Mucosa of rectum (tissue), 2 donors: ENCODE results near the gene VAV2.
"Not testable (repeated sequence)": the region's sequence is repeated elsewhere in the genome, so short reads cannot be mapped to it uniquely, and the experiment has no call there.

Experiments used
- H3K27ac ChIP-seq, 2 donors: one replicate each; pipeline ENCODE4 v1.7.0; 2013; ENCODE audit warnings: inconsistent platforms in 2 of 2, low read depth in 2 of 2, low read length in 2 of 2
- H3K27me3 ChIP-seq, 2 donors: one replicate each; pipeline ENCODE4 v1.7.0; 2013; ENCODE audit warnings: low read length in 2 of 2; ENCODE audit not compliant: control insufficient read depth in 2 of 2, insufficient read depth in 2 of 2
- H3K36me3 ChIP-seq, 2 donors: one replicate each; pipeline ENCODE4 v1.7.0; 2013; ENCODE audit warnings: low read length in 2 of 2; ENCODE audit not compliant: control insufficient read depth in 2 of 2, insufficient read depth in 2 of 2
- H3K4me1 ChIP-seq, 2 donors: one replicate each; pipeline ENCODE4 v1.7.0; 2013; ENCODE audit warnings: low read length in 2 of 2, mild to moderate bottlenecking in 1 of 2; ENCODE audit not compliant: control insufficient read depth in 2 of 2, insufficient read depth in 2 of 2
- H3K4me3 ChIP-seq, 2 donors: one replicate each; pipeline ENCODE4 v1.7.0; 2013; ENCODE audit warnings: low read length in 2 of 2
- H3K9ac ChIP-seq, 2 donors: one replicate each; pipeline ENCODE4 v1.7.0; 2013; ENCODE audit warnings: low read length in 2 of 2, low read depth in 1 of 2, mild to moderate bottlenecking in 1 of 2
- H3K9me3 ChIP-seq, 2 donors: one replicate each; pipeline ENCODE4 v1.7.0; 2013; ENCODE audit warnings: low read length in 2 of 2; ENCODE audit not compliant: control insufficient read depth in 2 of 2
- donor health status: healthy.
- donor health status: Normal muscosa, but diverticular disease.

VAV2 gene

DNA sequence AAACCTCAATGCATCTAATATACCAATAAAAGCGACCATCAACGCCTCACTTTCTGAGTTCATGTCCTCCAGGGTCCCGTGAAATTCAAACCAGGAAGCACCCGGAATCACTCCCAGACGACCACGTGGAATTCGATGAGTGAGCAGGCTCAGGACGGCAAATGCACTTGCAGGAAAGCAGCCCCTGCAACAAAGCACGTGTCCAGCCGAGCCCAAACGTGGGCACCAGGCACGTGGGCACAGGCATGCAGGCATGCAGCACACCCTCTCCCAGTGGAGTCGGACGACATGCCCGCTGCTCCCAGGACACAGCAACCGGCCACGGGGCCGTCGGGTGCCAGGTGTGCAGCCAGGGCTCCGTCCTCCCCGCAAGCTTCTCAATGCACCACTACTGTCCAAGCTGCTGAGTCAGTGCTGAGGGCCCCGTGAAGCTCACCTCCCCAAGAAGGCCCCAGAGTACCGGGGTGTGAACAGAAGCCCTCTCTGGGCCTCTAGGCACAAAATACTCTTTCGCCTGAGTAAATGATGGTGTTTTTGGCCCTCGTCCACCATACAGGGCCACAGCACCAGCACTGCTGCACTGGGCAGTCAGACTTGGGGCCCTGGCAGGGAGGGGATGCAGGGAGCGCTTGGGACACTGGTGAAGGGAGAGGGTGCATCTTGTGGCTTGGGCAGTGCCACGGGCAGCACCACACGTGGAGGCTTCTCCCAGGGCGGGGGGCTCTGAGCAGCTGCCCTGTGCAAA lies 87.6 kb downstream of the VAV2 start:
- H3K4me3 ChIP-seq, result no peak overlapping the region
- no peaks in the 10 kb centered on the region for H3K9me3 ChIP-seq
- no peaks in the 10 kb centered on the region for H3K4me1 ChIP-seq
- no peak overlapping the region for H3K9ac ChIP-seq
- no peaks in the 10 kb centered on the region for H3K27me3 ChIP-seq
- H3K36me3 ChIP-seq, result no peaks in the 10 kb centered on the region
- H3K27ac ChIP-seq, result no peak overlapping the region

DNA sequence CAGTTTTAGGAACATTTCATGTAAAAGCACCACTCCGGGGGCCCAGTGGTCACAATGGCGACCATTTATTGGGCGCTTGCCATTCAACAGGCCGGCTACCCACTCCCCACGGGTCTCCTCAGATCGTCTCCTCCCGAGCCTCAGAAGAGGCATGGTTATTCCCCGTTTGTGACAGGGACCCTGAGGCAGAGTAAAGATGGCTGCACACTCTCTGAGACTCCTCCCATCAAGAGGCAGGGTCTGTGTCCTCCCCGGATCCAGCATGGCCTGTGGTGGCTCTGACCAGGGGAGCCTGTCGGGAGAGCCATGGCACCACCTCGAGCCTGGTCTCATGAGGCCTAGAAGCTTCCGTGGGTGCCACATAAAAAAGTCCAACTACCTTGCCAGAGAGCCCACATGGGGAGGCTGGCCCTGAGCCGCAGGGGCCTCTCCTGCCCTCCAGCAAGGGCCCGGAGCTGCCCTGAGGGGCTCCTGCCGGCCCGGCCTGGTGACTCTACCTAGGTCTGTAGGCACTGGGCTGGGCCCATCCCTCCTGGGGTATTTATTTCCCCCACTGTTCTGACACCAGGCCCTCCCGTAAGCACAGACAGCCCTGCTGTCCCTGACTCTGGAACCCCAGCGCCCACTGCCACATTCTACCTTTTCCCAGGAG lies 90.8 kb downstream of the VAV2 start:
- H3K9me3 ChIP-seq, result no peaks in the 10 kb centered on the region
- H3K27ac ChIP-seq, result no peak overlapping the region
- no peak overlapping the region for H3K4me3 ChIP-seq
- no peaks in the 10 kb centered on the region for H3K27me3 ChIP-seq
- H3K4me1 ChIP-seq, result no peaks in the 10 kb centered on the region
- H3K36me3 ChIP-seq, result no peaks in the 10 kb centered on the region
- no peak overlapping the region for H3K9ac ChIP-seq

DNA sequence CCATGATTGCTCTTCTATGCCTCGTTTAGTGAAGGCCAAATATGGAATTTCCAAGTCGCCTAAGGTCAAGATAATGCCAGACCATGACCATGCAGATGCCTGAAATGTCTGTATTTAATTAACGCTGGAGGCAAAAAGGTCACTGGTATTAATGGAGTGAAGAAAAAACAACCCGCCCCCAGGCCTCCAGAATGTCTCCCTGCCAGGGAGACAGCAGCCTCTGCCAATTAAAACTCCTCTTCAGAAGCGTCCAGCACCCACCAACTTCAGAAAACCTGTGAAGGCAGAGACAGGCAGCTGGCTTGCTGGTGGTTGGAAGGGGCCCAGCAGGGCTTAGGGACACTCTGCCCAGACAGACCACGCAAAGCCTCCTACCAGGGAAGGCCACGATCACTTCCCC lies 94.4 kb downstream of the VAV2 start:
- Histone ChIP-seq H3K27ac (no peak overlapping the region), H3K4me1 (peaks cover 3 to 6% of the 10 kb centered on the region in 2 donors), H3K9ac (no peak overlapping the region), H3K36me3 (peaks cover 0 to 2% of the 10 kb centered on the region in 2 donors), H3K9me3 (no peaks in the 10 kb centered on the region), H3K4me3 (no peak overlapping the region), H3K27me3 (no peaks in the 10 kb centered on the region)

DNA sequence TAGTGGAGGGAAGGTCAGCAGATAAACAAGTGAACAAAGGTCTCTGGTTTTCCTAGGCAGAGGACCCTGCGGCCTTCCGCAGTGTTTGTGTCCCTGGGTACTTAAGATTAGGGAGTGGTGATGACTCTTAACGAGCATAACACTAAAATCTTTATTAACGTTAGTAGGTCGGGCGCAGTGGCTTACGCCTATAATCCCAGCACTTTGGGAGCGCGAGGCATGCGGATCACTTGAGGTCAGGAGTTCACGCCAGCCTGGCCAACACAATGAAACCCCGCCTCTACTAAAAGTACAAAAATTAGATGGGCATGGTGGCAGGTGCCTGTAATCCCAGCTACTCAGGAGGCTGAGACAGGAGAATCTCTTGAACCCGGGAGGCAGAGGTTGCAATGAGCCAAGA lies 96.1 kb downstream of the VAV2 start:
- peaks cover 9 to 12% of the 10 kb centered on the region in 2 donors for H3K4me1 ChIP-seq
- not testable (repeated sequence) for H3K9me3 ChIP-seq, H3K27ac ChIP-seq, H3K27me3 ChIP-seq, H3K9ac ChIP-seq, H3K4me3 ChIP-seq, H3K36me3 ChIP-seq

DNA sequence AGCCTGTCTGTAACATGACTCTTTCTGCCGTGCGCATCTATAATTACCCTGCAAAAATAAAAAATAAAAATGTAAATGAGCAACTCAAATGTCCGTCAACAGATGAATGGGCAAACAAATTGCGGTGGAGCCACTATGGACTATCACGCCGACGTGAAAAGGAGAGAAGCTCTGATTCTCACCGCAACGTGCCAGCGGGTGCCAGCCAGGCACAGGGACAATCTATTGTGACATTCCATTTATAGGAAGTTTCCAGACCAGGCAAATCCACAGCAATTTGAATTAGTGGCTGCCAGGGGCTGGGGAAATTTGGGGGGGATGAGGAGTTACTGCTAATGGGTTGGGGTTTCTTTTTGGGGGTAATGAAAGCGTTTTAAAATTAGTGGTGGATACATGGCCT lies 96.8 kb downstream of the VAV2 start:
- Histone ChIP-seq H3K27ac (no peak overlapping the region), H3K9me3 (no peaks in the 10 kb centered on the region), H3K27me3 (no peaks in the 10 kb centered on the region), H3K36me3 (peaks cover 0 to 2% of the 10 kb centered on the region in 2 donors), H3K4me1 (peaks cover 9 to 12% of the 10 kb centered on the region in 2 donors), H3K9ac (no peak overlapping the region), H3K4me3 (no peak overlapping the region)

DNA sequence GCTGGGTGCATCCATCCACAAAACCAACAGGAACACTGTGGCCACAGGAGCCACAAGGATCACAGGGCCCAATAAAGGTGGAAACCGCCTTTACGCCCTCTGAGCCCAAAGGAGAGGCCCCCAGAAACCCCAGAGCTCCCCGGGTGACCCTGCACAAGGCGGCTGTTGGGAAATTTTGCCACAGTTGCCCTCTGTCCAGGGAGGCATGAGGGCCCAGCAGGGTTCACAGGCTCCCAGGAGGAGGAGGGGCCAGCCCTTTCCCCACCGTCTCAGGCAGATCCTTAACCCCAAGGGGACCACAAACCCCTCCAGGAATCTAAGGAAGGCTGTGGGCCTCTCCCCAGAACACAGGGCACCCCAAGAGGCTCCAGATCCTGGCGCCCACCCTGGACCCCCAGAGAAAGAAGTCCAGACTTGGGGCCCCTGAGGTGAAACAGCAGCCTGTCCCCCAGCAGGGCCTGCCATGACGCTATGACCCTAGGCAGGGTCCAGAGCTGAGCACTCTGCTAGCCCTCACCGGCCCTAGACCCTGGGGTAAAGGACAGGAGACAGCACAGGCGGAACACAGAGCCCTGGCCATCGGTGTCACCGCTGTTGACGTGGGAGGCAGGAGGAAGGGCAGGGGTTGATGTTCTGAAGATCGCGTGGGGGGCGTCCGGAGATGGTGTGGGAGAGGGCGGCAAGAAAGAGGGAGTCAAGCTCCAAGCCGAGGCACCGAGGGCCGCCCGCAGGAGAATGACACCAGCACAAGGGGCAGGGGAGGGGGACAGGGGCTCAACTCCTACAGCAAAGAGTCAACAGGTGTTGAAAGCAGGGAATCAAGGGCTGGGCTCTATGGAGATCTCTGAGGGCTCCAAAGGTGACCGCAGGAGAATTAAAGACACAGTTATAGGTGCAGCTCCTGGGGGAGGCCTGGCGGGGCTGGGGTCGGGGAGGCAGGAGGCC lies 97.5 kb downstream of the VAV2 start:
- no peak overlapping the region for H3K27ac ChIP-seq
- H3K27me3 ChIP-seq, result no peaks in the 10 kb centered on the region
- H3K9me3 ChIP-seq, result no peaks in the 10 kb centered on the region

DNA sequence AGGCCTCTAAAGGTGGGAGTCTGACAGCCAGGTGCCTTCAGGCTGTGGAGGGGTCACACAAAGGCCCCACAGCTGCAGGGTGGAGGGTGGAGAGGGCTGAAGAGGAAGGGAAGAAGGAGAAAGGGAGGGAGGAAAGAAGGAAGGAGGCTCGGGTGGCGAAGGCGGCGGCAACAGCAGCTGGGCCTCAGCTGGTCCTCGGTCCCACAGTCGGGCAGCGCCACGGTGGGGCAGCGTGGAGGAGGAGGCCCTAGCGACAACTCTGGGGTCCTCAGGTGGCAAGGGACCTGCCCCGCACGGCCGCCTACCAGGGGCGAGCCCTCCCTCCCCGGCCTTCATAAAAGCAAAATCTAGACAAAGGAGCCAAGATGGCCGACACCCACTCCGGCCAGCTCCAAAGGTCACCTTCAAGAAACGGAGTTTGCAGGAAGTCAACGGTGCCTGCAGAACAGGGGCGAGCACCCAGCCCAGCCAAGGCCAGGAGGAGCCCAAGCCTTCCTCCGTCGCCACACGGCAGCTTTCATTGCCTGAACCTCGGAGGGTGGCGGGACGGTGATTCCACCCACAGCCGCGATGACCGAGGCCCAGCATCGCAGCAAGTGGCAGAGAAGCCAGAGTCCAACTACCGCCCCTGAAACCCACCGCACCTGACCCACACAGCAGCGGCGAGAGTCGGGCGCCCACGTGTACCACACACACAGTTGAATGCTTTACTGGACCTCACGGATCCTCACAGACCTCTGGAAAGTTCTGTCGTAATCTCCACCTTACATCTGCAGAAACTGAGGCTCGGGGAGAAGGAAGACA lies 98.7 kb downstream of the VAV2 start:
- H3K4me1 ChIP-seq, result peaks cover 10 to 12% of the 10 kb centered on the region in 2 donors
- H3K9me3 ChIP-seq, result no peaks in the 10 kb centered on the region
- no peak overlapping the region for H3K9ac ChIP-seq
- H3K36me3 ChIP-seq, result peaks cover 0 to 2% of the 10 kb centered on the region in 2 donors
- H3K4me3 ChIP-seq, result no peak overlapping the region
- H3K27me3 ChIP-seq, result no peaks in the 10 kb centered on the region
- no peak overlapping the region for H3K27ac ChIP-seq

More for the DNA sequence above, 97.5 kb downstream of the VAV2 start:
- peaks cover 0 to 2% of the 10 kb centered on the region in 2 donors for H3K36me3 ChIP-seq
- no peak overlapping the region for H3K4me3 ChIP-seq
- H3K4me1 ChIP-seq, result peaks cover 9 to 12% of the 10 kb centered on the region in 2 donors
- no peak overlapping the region for H3K9ac ChIP-seq

DNA sequence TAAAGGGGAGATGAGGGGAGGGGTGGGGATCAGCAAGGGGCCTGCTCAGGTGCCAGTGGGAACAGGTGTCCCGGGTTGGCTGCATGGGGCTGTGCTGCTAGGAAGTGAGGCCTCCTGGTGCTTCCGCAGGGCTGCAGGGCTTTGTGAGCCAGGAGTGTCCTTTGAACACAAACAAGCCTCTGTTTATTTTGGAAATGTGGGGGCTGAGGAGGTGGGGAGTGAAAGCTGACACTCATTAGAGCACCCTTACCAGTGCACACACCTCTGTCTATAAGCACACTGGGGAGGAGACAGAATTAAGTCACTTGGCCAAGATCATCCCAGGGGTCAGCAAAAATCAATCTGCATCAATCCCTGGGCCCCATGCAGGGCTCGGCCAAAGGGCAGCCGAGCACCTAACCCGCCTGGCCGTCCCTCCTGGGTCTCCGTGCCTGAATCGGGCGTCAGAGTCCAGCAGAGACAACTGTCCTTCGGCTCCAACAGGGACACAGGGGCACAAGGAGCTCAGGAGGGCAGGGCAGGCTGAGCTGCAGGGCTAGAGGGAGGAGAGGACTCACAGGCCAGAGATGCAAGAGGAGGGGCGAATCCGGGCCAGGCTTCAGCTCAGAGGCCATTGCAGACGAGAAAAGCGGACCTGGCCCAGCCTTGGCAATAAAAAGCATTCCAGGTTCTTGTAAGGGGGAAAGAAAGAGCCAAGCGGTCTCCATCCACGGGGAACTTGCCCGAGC lies 99.8 kb downstream of the VAV2 start:
- Histone ChIP-seq H3K27ac (no peak overlapping the region), H3K27me3 (no peaks in the 10 kb centered on the region), H3K4me1 (peaks cover 12 to 13% of the 10 kb centered on the region in 2 donors), H3K36me3 (peaks cover 0 to 2% of the 10 kb centered on the region in 2 donors), H3K9ac (peak overlapping the region in 1 of 2 donors; percentile 50), H3K9me3 (no peaks in the 10 kb centered on the region), H3K4me3 (no peak overlapping the region)

DNA sequence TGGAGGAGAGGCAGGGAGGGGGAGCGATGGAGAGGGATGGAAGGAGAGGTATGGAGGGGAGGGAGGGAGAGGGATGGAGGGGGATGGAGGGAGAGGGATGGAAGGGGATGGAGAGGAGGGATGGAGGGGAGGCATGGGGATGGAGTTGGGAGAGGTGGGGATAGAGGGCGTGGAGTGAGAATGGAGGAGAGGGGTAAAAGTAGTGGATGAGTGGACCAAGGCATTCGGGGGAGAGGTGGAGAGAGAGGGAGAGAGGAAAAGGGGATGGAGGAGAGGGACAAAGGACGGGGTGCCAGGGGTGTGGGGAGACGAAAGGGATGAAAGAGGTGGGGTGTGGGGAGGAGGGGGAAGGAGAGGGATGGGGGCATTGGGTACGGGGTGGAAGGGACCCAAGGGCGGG lies 100.4 kb downstream of the VAV2 start:
- H3K27me3 ChIP-seq, result no peaks in the 10 kb centered on the region
- H3K9me3 ChIP-seq, result no peaks in the 10 kb centered on the region
- H3K9ac ChIP-seq, result no peak overlapping the region
- peaks cover 12 to 13% of the 10 kb centered on the region in 2 donors for H3K4me1 ChIP-seq
- H3K27ac ChIP-seq, result no peak overlapping the region
- peaks cover 0 to 2% of the 10 kb centered on the region in 2 donors for H3K36me3 ChIP-seq
- H3K4me3 ChIP-seq, result no peak overlapping the region
